Measurements from ENCODE around the gene FANCF. TPM values are rescaled to one million over a fixed set of nuclear protein-coding genes. Genes with fewer than 3 reads are reported as not detected.

The FANCF gene, protein sequence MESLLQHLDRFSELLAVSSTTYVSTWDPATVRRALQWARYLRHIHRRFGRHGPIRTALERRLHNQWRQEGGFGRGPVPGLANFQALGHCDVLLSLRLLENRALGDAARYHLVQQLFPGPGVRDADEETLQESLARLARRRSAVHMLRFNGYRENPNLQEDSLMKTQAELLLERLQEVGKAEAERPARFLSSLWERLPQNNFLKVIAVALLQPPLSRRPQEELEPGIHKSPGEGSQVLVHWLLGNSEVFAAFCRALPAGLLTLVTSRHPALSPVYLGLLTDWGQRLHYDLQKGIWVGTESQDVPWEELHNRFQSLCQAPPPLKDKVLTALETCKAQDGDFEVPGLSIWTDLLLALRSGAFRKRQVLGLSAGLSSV
- total RNA-seq (2022; extraction: Qiagen RNA extraction) = 5.7 to 8.6 TPM (median 7.2 TPM) in 5 replicates

DNA sequence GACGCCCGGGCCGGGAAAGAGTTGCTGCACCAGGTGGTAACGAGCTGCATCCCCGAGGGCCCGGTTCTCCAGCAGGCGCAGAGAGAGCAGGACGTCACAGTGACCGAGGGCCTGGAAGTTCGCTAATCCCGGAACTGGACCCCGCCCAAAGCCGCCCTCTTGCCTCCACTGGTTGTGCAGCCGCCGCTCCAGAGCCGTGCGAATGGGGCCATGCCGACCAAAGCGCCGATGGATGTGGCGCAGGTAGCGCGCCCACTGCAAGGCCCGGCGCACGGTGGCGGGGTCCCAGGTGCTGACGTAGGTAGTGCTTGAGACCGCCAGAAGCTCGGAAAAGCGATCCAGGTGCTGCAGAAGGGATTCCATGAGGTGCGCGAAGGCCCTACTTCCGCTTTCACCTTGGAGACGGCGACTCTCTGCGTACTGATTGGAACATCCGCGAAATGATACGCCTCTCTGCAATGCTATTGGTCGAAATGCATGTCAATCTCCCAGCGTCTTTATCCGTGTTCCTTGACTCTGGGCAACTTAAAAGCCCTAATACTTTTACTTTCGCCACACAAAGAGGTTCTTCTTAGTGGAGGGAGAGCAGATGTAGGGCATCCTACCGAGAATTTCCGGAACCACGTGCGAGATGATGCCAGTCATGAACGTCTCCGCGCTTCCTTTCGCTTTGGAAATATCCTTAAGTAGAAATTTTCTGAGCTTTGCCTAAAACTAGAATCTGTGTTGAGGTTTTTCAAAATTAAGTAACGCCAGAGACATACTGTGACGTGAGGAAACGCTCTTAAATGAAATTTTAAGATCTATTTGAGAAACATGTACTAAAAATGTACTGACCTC, at the start of gene FANCF:
Gene FANCF (minus strand): TSS at position 376 of the 840 bp plus-strand sequence. CDS start 13 bp downstream, at position 363.

DNA sequence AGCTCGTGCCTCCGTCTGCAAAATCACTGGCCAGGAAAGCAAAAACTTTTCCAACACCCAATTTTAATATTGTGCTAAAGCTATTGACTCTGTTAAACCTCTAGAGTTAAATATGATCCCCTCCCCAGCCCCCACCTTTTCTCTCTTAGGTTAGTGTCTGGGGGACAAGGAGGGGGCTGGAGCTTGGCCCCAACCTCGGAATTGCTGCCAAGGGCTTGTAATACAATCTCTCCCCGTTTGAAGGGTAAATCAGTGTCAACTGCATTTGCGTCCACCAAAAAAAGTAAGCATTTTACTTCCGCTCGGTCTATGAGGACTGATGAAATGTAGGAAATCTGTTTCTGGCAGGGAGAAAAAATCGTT, 40.7 kb upstream of the FANCF start, which contains the start of gene GAS2:
Gene GAS2 (plus strand): TSS at position 287 of the 363 bp plus-strand sequence. CDS start 8,259 bp downstream, outside the sequence.

Other genes with a start within 250 kb of the FANCF start
- gene GAS2, start 40.8 kb upstream of the FANCF start, total RNA-seq (2022; extraction: Qiagen RNA extraction) = 0.81 to 1.3 TPM (median 1.1 TPM) in 5 replicates
- 6.3 to 15.4 TPM (median 14.2 TPM) in 5 replicates for gene SVIP, start 204.0 kb upstream of the FANCF start, total RNA-seq (2022; extraction: Qiagen RNA extraction)
- gene CCDC179, start 234.7 kb upstream of the FANCF start, total RNA-seq (2022; extraction: Qiagen RNA extraction) = not detected in 5 replicates